ENCODE data around the gene PSKH1. TPM values are rescaled to one million over a fixed set of nuclear protein-coding genes. Genes with fewer than 3 reads are reported as not detected.

PSKH1 gene
- polyA plus RNA-seq (2011; rRNA removed): 15.1 and 18.2 TPM in 2 replicates
- polyA plus RNA-seq (2012; cell fraction: cytosol; rRNA removed): 14.8 and 21.3 TPM in 2 replicates
- 25.1 and 25.3 TPM in 2 replicates for polyA plus RNA-seq (2012; cell fraction: nucleus; rRNA removed)
- 14.6 to 15.8 TPM (median 15.7 TPM) in 3 replicates for polyA plus RNA-seq (2017; fragmentation: RNase III; extraction: RNeasy Plus Mini Kit Qiagen cat#74134 plus additional on column Dnase treatment)
- polyA minus RNA-seq (2011; rRNA and poly(A)+ RNA removed): 43.4 and 49.6 TPM in 2 replicates

DNA sequence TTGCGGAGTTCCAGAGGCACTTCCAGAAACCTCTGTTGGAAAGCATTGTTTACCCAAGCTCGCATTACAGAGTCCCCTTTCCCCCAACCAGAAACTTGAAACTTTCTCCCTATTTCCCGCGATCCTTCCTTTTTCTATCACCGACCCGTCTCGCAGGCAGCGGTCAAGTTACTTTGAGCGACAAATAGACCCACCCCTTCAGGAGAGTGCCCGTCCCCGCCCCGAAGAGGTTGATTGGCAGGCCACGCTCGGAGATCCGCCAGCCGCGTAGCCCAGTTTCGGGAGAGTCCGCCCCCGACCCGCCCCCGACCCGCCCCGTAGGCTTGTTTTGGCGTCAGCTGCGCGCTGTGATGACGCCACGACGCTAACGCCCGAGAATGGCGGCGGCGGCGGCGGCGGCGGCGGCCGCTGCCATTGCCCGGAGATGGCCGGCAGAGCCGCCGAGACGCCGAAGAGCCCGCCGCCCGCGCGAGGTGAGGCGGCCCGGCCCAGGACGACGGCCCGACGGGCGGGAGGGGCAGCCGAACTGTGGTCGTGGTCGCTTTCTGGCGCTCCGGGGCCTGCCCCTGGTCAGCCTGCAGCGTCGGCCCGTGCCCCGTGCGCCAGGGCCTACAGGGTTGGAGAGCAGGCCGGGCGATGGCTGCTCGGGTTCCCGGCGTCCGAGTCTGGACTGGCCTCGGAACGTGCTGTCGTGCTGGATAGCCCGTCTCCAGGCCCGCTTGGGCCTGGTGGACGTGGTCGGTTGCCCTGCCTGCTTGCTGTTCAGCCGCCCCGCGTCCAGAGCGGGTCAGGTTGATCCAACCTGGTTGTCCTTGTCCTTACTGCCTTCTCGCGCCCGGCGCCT, at the start of gene PSKH1:
PSKH1 (plus strand) TSS at position 356 of the 844 bp plus-strand sequence. CDS start 15,496 bp downstream, outside the sequence.
- Histone ChIP-seq H3K9me3 (no peaks in the 10 kb centered on the region), H3K4me2 (peak within 1 kb of the TSS; percentile 97), H3K27ac (peak within 1 kb of the TSS; percentile 90 to 94), H3K4me1 (peaks cover 11% of the 10 kb centered on the region; the same call in 2 of the 3 replicates), H3K4me3 (peak within 1 kb of the TSS; percentile 98)
- DNase-seq (ENCODE audit: low read depth in 1 of 2, low spot score in 1 of 2) (peak; percentile 95 to 99), FAIRE-seq (no peak), ATAC-seq (peak; percentile 98)
- ChIA-PET POLR2A (interaction anchor here (0.6 to 1.9 kb wide), 5 partner anchors 9 to 1329 kb away, joined by 3 to 8 read pairs (median 4); partner anchors contain the start of gene NRN1L), CTCF (interaction anchor here (1.4 to 3.7 kb wide), 3 partner anchors 11 to 36 kb away, joined by 4 to 44 read pairs (median 10); no protein-coding TSS in a partner anchor)
- TF ChIP-seq, protein P1, sequence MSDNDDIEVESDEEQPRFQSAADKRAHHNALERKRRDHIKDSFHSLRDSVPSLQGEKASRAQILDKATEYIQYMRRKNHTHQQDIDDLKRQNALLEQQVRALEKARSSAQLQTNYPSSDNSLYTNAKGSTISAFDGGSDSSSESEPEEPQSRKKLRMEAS (IDR thresholded peaks at IDR 0.05): peak; percentile 11; the same call in 1 of the 2 replicates
- TF ChIP-seq RNF2 (IDR thresholded peaks at IDR 0.05; ENCODE audit: borderline replicate concordance, low read depth): no peak
- TF ChIP-seq FOXS1 (CRISPR knock-in tag; IDR thresholded peaks at IDR 0.05): no peak
- TF ChIP-seq HDAC2 (IDR thresholded peaks at IDR 0.05): no peak
- no peak for TF ChIP-seq MAZ (IDR thresholded peaks at IDR 0.05; ENCODE audit: borderline replicate concordance, low read depth, low read length)
- TF ChIP-seq GATA3 (IDR thresholded peaks at IDR 0.05; ENCODE audit: borderline replicate concordance): no peak
- no peak for TF ChIP-seq RAD21 (conservative IDR thresholded peaks at IDR 0.05 in 1 of 2, IDR thresholded peaks at IDR 0.05 in 1 of 2)
- TF ChIP-seq ESRRA (IDR thresholded peaks at IDR 0.05; ENCODE audit: borderline replicate concordance, low read length): no peak
- TF ChIP-seq ZNF302 (CRISPR knock-in tag; IDR thresholded peaks at IDR 0.05): no peak
- TF ChIP-seq HOXA7 (CRISPR knock-in tag; IDR thresholded peaks at IDR 0.05): no peak
- TF ChIP-seq JUN (IDR thresholded peaks at IDR 0.05): peak; percentile 53 to 73; a peak in 3 of 5 replicates
- TF ChIP-seq PHF8 (IDR thresholded peaks at IDR 0.05; ENCODE audit: borderline replicate concordance, low read depth): peak; percentile 99
- peak; percentile 75 for TF ChIP-seq KDM5A (IDR thresholded peaks at IDR 0.05)
- TF ChIP-seq JUNB (IDR thresholded peaks at IDR 0.05): no peak
- TF ChIP-seq HOXB5 (CRISPR knock-in tag; IDR thresholded peaks at IDR 0.05): 0 out of 2 replicates have a peak, but pooled peaks have one; percentile 52
- TF ChIP-seq, protein P2, sequence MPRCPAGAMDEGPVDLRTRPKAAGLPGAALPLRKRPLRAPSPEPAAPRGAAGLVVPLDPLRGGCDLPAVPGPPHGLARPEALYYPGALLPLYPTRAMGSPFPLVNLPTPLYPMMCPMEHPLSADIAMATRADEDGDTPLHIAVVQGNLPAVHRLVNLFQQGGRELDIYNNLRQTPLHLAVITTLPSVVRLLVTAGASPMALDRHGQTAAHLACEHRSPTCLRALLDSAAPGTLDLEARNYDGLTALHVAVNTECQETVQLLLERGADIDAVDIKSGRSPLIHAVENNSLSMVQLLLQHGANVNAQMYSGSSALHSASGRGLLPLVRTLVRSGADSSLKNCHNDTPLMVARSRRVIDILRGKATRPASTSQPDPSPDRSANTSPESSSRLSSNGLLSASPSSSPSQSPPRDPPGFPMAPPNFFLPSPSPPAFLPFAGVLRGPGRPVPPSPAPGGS (IDR thresholded peaks at IDR 0.05): 0 out of 3 replicates have a peak, but pooled peaks have one; percentile 27
- TF ChIP-seq TP53 (CRISPR knock-in tag; IDR thresholded peaks at IDR 0.05): peak; percentile 57; the same call in 1 of the 2 replicates
- TF ChIP-seq EHF (CRISPR knock-in tag; IDR thresholded peaks at IDR 0.05): no peak
- peak; percentile 44 for TF ChIP-seq POLR2A (IDR thresholded peaks at IDR 0.05; ENCODE audit: low read length)
- TF ChIP-seq CHD2 (IDR thresholded peaks at IDR 0.05; ENCODE audit: low read length, partially characterized antibody): peak; percentile 35
- TF ChIP-seq, protein P3, sequence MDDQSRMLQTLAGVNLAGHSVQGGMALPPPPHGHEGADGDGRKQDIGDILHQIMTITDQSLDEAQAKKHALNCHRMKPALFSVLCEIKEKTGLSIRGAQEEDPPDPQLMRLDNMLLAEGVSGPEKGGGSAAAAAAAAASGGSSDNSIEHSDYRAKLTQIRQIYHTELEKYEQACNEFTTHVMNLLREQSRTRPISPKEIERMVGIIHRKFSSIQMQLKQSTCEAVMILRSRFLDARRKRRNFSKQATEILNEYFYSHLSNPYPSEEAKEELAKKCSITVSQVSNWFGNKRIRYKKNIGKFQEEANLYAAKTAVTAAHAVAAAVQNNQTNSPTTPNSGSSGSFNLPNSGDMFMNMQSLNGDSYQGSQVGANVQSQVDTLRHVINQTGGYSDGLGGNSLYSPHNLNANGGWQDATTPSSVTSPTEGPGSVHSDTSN (IDR thresholded peaks at IDR 0.05): peak; percentile 95
- TF ChIP-seq ZFP36 (IDR thresholded peaks at IDR 0.05; ENCODE audit: borderline replicate concordance, partially characterized antibody): no peak
- TF ChIP-seq, protein P4, sequence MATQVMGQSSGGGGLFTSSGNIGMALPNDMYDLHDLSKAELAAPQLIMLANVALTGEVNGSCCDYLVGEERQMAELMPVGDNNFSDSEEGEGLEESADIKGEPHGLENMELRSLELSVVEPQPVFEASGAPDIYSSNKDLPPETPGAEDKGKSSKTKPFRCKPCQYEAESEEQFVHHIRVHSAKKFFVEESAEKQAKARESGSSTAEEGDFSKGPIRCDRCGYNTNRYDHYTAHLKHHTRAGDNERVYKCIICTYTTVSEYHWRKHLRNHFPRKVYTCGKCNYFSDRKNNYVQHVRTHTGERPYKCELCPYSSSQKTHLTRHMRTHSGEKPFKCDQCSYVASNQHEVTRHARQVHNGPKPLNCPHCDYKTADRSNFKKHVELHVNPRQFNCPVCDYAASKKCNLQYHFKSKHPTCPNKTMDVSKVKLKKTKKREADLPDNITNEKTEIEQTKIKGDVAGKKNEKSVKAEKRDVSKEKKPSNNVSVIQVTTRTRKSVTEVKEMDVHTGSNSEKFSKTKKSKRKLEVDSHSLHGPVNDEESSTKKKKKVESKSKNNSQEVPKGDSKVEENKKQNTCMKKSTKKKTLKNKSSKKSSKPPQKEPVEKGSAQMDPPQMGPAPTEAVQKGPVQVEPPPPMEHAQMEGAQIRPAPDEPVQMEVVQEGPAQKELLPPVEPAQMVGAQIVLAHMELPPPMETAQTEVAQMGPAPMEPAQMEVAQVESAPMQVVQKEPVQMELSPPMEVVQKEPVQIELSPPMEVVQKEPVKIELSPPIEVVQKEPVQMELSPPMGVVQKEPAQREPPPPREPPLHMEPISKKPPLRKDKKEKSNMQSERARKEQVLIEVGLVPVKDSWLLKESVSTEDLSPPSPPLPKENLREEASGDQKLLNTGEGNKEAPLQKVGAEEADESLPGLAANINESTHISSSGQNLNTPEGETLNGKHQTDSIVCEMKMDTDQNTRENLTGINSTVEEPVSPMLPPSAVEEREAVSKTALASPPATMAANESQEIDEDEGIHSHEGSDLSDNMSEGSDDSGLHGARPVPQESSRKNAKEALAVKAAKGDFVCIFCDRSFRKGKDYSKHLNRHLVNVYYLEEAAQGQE (IDR thresholded peaks at IDR 0.05): no peak
- under 1% methylated on average over 32 of the region's 90 CpGs for WGBS (ENCODE audit: missing lambda C conversion rate)
